Activated CD4-positive, CD25-positive, alpha-beta regulatory T cell treated with anti-CD3 and anti-CD28 coated beads, Interleukin-2, amount 50 U/mL, for 16 hours (primary cell): ENCODE measurements around the gene ADAMTSL3.

ENCODE experiments used
- DNase-seq: peaks from one replicate; pipeline ENCODE4 v3.0.0-alpha.2; 2020; ENCODE audit warnings: low read depth, low spot score

ADAMTSL3 gene

GRCh38 chr15:83656943-83657528 lies 3.1 kb downstream of the ADAMTSL3 start:
- DNase-seq: no peak

GRCh38 chr15:83657549-83657948 lies 3.6 kb downstream of the ADAMTSL3 start:
- DNase-seq: no peak

- DNase-seq: no peak
These were observed 4.8 kb downstream of the ADAMTSL3 start for GRCh38 chr15:83658430-83659416.

GRCh38 chr15:83659417-83659812 lies 5.5 kb downstream of the ADAMTSL3 start:
- no peak for DNase-seq

- no peak for DNase-seq
These were observed 11.6 kb downstream of the ADAMTSL3 start for GRCh38 chr15:83665480-83665879.

- DNase-seq: no peak
These were observed 16.8 kb downstream of the ADAMTSL3 start for GRCh38 chr15:83670672-83671229.

- DNase-seq: no peak
These were observed 17.7 kb downstream of the ADAMTSL3 start for GRCh38 chr15:83671603-83672002.

GRCh38 chr15:83673385-83673784 lies 19.5 kb downstream of the ADAMTSL3 start:
- DNase-seq: no peak

GRCh38 chr15:83682476-83683088 lies 28.7 kb downstream of the ADAMTSL3 start:
- DNase-seq: no peak

GRCh38 chr15:83685916-83686332 lies 32.0 kb downstream of the ADAMTSL3 start:
- DNase-seq: no peak

- no peak for DNase-seq
These were observed 34.3 kb downstream of the ADAMTSL3 start for GRCh38 chr15:83688201-83688600.

GRCh38 chr15:83690676-83691075 lies 36.8 kb downstream of the ADAMTSL3 start:
- no peak for DNase-seq

GRCh38 chr15:83692746-83693581 lies 39.0 kb downstream of the ADAMTSL3 start:
- DNase-seq: no peak

GRCh38 chr15:83694015-83694414 lies 40.1 kb downstream of the ADAMTSL3 start:
- no peak for DNase-seq

- no peak for DNase-seq
These were observed 40.6 kb downstream of the ADAMTSL3 start for GRCh38 chr15:83694536-83694935.

- DNase-seq: no peak
These were observed 41.3 kb downstream of the ADAMTSL3 start for GRCh38 chr15:83695246-83695645.

GRCh38 chr15:83695901-83696425 lies 42.0 kb downstream of the ADAMTSL3 start:
- DNase-seq: no peak

GRCh38 chr15:83697716-83698115 lies 43.8 kb downstream of the ADAMTSL3 start:
- no peak for DNase-seq

GRCh38 chr15:83698294-83698693 lies 44.4 kb downstream of the ADAMTSL3 start:
- DNase-seq: no peak

GRCh38 chr15:83699028-83699427 lies 45.1 kb downstream of the ADAMTSL3 start:
- no peak for DNase-seq

GRCh38 chr15:83700082-83700481 lies 46.2 kb downstream of the ADAMTSL3 start:
- DNase-seq: no peak
